Ureter (tissue), 1 donor: ENCODE measurements around the gene JUNB. TPM values are rescaled to one million over a fixed set of nuclear protein-coding genes. Genes with fewer than 3 reads are reported as not detected.

ENCODE experiments used
- DNase-seq: peaks from one replicate; pipeline ENCODE4 v3.0.0-alpha.2; 2020; ENCODE audit warnings: low spot score
- total RNA-seq: library from RNA; stranded (reverse); gene quantifications from one replicate; pipeline ENCODE4 v1.2.4, GENCODE V29; 2023
- donor health status: DM: yes; HTN: yes; CAD: no.

Gene JUNB
- total RNA-seq, 1 donor from 2014 or later, result 191 TPM

- DNase-seq, result no peak
These were observed 51.2 kb downstream of the JUNB start for GRCh38 chr19:12842511-12842910.

Other genes starting within 250 kb of the JUNB start
- gene ZNF564, start 240.0 kb upstream of the JUNB start, total RNA-seq, result 31.1 TPM
- 12.1 TPM for gene ZNF490, start 180.7 kb upstream of the JUNB start, total RNA-seq
- 40.9 TPM for gene ZNF791, start 180.6 kb upstream of the JUNB start, total RNA-seq
- gene MAN2B1, start 124.7 kb upstream of the JUNB start, total RNA-seq, result 85.1 TPM
- 11.0 TPM for gene WDR83, start 124.7 kb upstream of the JUNB start, total RNA-seq
- gene DHPS, start 109.6 kb upstream of the JUNB start, total RNA-seq, result 79.7 TPM
- not detected for gene GNG14, start 103.5 kb upstream of the JUNB start, total RNA-seq
- gene FBXW9, start 94.9 kb upstream of the JUNB start, total RNA-seq, result 8.7 TPM
- gene TNPO2, start 67.6 kb upstream of the JUNB start, total RNA-seq, result 111 TPM
- 132 TPM for gene TRIR, start 56.8 kb upstream of the JUNB start, total RNA-seq
- 55.6 TPM for gene GET3, start 54.0 kb upstream of the JUNB start, total RNA-seq
- not detected for gene BEST2, start 39.7 kb upstream of the JUNB start, total RNA-seq
- 79.0 TPM for gene HOOK2, start 15.9 kb upstream of the JUNB start, total RNA-seq
- gene PRDX2, start 10.3 kb downstream of the JUNB start, total RNA-seq, result 196 TPM
- gene THSD8, start 10.6 kb downstream of the JUNB start, total RNA-seq, result 4.4 TPM
- gene RNASEH2A, start 15.1 kb downstream of the JUNB start, total RNA-seq, result 8.8 TPM
- not detected for gene RTBDN, start 43.1 kb downstream of the JUNB start, total RNA-seq
- gene MAST1, start 47.0 kb downstream of the JUNB start, total RNA-seq, result 0.36 TPM
- gene DNASE2, start 90.0 kb downstream of the JUNB start, total RNA-seq, result 42.2 TPM
- not detected for gene KLF1, start 95.7 kb downstream of the JUNB start, total RNA-seq
- gene GCDH, start 99.7 kb downstream of the JUNB start, total RNA-seq, result 35.6 TPM
- gene SYCE2, start 127.8 kb downstream of the JUNB start, total RNA-seq, result 0.52 TPM
- gene FARSA, start 142.2 kb downstream of the JUNB start, total RNA-seq, result 60.9 TPM
- 643 TPM for gene CALR, start 147.1 kb downstream of the JUNB start, total RNA-seq
- gene RAD23A, start 154.4 kb downstream of the JUNB start, total RNA-seq, result 96.5 TPM
- 12.4 TPM for gene GADD45GIP1, start 165.7 kb downstream of the JUNB start, total RNA-seq
- gene DAND5, start 178.1 kb downstream of the JUNB start, total RNA-seq, result not detected
- gene NFIX, start 204.0 kb downstream of the JUNB start, total RNA-seq, result 91.7 TPM